ENCODE measurements around the gene ETHE1.
A peak's percentile ranks its signal among the peaks of the same experiment; 100 is the strongest.

DNA sequence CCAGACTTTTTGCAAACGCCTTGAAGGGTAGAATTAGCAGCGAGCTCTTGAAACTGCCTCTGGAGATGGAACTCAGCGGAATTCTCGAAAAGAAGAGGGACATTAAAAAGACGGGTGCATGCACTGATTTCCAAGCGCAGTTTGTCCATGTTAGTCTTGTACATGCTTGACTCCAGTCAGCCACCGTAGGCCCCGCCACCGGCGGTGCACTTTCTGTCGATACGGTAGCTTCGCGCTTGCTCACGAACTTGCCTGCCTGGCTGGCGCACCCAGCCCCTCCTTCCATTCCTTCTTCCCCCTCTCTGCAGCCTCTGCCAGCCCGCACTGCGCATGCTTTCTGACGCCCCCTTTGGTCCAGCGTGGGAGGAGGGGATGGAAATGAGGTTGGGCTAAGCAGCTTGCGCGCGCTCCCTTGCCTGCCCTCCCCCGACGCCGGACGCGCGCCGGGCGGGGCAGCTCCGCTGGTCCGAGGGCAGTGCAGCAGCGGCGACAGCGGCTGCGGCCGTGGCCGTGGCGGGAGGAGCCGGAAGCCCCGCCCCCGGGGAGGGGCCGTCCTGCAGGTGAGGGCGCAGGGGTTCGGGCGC is 6.1 kb upstream of the ETHE1 start, which contains the start of gene ZNF575:
- TF ChIP-seq, protein P1, sequence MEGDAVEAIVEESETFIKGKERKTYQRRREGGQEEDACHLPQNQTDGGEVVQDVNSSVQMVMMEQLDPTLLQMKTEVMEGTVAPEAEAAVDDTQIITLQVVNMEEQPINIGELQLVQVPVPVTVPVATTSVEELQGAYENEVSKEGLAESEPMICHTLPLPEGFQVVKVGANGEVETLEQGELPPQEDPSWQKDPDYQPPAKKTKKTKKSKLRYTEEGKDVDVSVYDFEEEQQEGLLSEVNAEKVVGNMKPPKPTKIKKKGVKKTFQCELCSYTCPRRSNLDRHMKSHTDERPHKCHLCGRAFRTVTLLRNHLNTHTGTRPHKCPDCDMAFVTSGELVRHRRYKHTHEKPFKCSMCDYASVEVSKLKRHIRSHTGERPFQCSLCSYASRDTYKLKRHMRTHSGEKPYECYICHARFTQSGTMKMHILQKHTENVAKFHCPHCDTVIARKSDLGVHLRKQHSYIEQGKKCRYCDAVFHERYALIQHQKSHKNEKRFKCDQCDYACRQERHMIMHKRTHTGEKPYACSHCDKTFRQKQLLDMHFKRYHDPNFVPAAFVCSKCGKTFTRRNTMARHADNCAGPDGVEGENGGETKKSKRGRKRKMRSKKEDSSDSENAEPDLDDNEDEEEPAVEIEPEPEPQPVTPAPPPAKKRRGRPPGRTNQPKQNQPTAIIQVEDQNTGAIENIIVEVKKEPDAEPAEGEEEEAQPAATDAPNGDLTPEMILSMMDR (IDR thresholded peaks at IDR 0.05): peak in 2 of 5 experiments; percentile 30 to 37
- TF ChIP-seq EP300 (IDR thresholded peaks at IDR 0.05) (peak; percentile 75 to 91), POLR2A (IDR thresholded peaks at IDR 0.05) (peak; percentile 28 to 48)
